NCI-H2081 treated with DMSO at 0.1 percent for 48 hours (cell line): ENCODE results near the gene CTNS.

ENCODE experiments used
- DNase-seq: peaks from one replicate; lab custom pipeline; 2025; lab: John Stamatoyannopoulos, UW

The CTNS gene

DNA sequence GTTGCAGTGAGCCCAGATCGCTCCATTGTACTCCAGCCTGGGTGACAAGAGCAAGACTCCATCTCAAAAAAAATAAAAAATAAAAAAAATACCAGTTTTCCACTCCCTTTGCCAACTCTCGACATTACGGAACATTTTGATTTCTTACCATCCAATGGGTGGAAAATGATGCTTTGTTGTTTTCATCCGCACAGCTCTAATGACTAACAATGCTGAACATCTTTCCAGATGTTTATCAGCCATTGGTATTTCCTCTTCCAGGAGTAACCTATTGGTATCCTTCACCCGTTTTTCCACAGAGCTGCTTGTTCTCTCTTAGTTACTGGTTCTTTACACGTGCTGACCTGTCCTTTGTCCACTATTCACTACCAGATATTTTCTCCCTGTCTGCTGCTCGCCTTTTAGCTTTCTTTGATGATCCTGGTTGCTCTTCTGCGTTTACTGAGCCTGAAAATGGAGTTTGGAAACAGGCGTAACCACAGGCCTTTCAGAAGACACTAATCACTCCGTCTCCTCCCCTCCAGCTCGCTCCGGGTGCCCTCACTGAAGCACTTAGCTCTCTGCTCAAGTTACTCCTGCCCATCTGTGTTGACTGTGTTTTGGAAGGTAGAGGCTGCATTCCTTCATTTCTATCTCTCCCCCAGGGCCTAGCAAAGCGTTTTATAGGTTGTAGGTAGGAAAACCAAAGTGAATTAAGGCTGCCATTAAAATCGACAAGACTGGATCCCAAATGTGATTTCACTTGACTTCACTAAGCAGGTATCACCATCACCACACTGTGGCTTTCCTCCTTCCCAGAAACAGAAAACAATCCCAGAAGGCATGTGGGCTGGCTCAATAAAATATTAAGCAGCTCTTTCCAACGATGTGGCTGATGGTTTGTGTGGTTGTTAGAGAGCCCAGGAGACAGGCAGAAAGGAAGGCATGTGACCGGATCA is 9.5 kb upstream of the CTNS start:
- no peak for DNase-seq

DNA sequence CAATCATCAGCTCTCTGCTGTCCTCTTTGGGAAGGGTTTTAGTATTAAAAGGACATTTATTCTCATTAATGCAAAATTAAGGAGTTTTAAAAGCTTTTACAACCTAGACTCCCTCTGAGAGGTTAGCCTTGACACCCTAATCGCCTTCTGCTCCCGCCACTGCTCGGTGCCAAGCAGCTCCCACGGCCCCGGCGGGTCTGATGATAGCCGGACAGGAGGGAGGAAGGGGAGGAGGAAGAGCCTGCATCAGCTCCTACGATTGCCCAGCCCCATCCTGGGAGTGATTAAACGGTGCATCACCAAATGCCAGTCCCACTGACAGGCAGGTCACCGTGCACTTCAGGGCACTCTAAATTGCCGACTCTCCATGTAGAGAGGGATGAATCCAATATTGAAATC is 8.8 kb upstream of the CTNS start:
- no peak for DNase-seq

DNA sequence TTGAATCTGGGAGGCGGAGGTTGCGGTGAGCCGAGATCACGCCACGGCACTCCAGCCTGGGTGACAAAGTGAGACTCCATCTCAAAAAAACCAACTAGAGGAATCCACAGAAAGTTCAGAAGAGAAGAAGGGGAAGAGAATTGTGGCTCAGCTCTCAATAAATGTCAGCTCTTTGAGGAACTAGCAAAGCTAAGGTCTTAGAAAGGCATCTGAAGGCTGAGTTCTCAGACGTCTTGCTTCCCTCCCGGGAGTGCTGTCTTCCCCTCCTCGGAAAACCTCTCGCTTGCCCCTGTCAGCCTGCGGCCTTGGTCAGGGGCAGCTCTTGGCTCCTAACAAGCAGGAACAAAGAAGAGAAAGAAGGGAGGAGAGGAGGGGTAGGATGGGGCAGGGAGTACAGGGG is 5.8 kb upstream of the CTNS start:
- no peak for DNase-seq

DNA sequence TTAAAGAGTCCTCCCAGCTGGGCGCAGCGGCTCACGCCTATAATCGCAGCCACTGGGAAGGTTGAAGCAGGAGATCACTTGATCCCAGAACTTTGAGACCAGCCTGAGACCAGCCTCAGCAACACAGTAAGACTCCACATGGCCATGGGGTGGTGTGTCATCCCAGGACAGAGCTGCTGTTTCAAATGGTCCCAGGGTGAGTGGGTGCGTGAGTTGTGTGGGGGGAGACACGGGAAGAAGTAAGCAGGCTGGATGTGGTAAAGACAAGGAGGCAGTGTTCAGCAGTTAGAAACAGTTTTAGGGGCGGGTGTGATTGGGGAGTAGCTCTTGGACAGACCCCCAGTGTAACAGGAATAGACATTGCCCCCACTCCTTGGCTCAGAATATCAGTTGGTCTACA is 4.3 kb upstream of the CTNS start:
- DNase-seq: no peak

- no peak for DNase-seq
These were observed 946 bp upstream of the CTNS start for GRCh38 chr17:3635474-3636153.

GRCh38 chr17:3636908-3637373 is 381 bp downstream of the CTNS start:
- DNase-seq: no peak

DNA sequence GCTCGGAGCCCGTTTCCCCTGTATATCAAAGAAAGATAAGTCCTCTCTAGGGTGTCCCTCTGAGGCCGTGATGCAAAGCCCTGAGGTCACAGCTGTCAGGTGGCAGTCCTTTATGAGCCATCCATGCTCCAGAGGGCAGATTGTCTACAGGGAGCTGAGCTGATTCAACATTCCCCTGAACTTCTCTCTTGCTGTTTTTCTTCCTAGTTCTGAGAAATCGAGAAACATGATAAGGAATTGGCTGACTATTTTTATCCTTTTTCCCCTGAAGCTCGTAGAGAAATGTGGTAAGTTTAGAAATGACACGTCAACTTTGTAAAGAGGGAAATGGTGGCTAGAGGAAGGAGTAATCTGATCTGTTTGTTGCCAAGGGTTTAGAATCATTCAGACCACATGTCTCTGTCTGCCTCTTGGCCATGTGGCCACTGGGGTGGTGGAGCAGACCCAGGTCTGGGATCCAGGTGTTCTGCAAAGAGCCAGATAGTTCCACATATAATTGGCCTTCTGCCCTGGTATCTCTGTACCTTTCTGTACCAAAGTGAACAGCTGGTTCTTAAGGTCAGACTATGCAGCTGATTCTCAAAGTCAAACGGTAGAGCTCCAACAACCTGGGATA is 3.5 kb downstream of the CTNS start:
- no peak for DNase-seq

GRCh38 chr17:3641014-3641413 is 4.5 kb downstream of the CTNS start:
- DNase-seq: no peak

- no peak for DNase-seq
These were observed 5.3 kb downstream of the CTNS start for GRCh38 chr17:3641717-3642486.

GRCh38 chr17:3643889-3644349 is 7.4 kb downstream of the CTNS start:
- no peak for DNase-seq

GRCh38 chr17:3645310-3645709 is 8.8 kb downstream of the CTNS start:
- no peak for DNase-seq

DNA sequence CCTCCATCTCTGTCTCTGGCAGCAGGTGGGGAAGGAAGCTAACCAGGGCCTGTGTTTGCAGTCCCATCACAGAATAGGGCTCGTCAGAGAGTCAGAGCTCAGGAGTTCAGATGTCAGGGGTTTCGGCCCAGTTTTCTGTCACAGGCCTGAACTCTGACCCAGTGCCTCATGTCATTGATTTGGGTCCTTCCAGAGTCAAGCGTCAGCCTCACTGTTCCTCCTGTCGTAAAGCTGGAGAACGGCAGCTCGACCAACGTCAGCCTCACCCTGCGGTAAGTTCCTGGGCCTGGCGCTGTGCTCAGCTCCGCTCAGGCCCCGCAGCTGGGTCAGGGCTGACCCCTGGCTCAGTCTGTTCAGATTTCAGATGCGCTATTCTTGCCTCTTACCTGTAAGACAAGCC is 10.7 kb downstream of the CTNS start:
- DNase-seq: no peak

DNA sequence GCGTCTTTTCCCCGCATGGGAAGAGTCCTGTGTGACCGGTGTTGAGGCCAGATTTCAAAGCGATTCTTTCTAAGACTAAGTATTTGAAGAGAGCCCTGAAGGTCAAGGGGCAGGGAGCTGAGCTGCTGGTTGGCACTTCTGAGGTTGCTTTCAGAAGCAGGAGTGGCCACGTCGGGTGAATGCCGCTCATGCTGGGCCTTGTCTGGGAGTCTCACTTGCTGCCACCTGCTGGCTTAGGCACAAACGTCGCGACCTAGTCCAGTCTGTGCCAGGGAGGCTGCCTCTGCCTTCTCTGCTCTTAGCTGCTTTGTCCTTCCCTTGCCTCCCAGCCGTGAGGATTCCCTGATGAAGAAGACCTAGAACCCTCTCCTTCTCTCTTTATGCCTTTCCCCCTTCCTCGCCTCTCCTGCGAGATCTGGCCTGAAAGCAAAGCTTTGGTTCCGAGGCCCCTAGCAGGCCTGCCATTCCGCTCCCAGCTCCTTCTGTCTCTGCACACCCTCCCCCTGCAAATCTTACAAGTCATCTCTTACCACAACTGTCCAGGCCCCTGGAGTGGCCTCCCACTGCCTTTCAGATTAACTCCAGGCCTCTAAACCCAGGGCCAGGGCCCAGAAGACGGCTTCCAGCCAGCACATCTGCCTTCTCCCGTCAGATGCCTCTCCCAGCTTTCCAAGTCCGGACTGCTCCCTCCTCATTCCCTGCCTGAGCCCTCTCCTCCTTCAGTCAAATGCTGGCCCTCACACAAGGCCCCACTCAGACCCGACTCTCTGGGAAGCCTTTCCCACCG is 11.4 kb downstream of the CTNS start:
- DNase-seq: no peak

- DNase-seq: no peak
These were observed 19.2 kb downstream of the CTNS start for GRCh38 chr17:3655766-3656165.

GRCh38 chr17:3656353-3656752 is 19.8 kb downstream of the CTNS start:
- no peak for DNase-seq

- no peak for DNase-seq
These were observed 20.4 kb downstream of the CTNS start for GRCh38 chr17:3656755-3657587.

GRCh38 chr17:3657588-3657869 is 21.0 kb downstream of the CTNS start:
- no peak for DNase-seq

- DNase-seq: no peak
These were observed 21.6 kb downstream of the CTNS start for GRCh38 chr17:3657874-3658783.

DNA sequence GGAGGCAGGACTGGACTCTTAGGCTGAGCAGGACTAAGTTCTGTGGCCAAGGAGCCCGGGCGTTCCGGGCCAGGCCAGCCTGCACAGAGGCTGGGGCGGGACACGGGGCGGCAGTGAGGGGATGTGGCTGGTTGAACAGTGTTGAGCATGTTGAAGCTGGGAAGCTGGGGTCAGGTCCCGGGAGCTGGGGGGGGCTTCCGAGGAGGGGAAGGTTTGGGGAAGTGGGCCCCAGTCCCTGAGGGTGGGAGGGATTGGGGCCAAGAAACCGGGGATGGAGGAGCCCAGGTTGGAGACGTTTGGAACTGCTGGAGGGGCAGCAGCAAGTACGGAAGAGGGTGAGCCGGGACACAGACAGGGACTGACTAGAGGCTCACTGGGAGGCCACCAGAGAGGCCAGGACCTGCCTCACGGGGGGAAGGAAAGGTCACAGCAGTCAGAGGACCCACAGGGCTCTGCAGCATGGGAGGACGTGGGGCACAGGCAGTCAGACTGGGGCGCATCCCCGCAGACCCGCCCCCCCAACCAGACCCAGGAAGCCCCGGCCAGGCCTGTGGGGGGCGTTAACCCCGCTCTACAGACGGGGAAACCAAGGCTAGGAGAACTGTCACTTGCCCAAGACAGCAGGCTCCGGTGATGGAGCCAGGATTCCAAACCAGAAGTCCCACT is 22.4 kb downstream of the CTNS start:
- DNase-seq: no peak
